Endometrial microvascular endothelial cells (primary cell): Measurements from ENCODE around the gene SPATA1. TPM values are rescaled to one million over a fixed set of nuclear protein-coding genes. Genes with fewer than 3 reads are reported as not detected.
"Not testable (repeated sequence)": the region's sequence is repeated elsewhere in the genome, so short reads cannot be mapped to it uniquely, and the experiment has no call there.

Experiments used
- in situ Hi-C: cut with HindIII; loops from 2 replicates; pipeline ENCODE4 v1.10.0; 2017; ENCODE audit warnings: low sequenced_read_pairs, low pct_unique_long_range_greater_than_20kb; ENCODE audit errors: inconsistent ontology term
- total RNA-seq: library from RNA; depleted of rRNA; stranded (reverse); fragments of >200 nt; gene quantifications from one replicate; pipeline ENCODE4 v1.2.3, GENCODE V29; 2015; ENCODE audit errors: inconsistent ontology term

SPATA1 gene
- total RNA-seq, 1 donor from 2014 or later = not detected

DNA sequence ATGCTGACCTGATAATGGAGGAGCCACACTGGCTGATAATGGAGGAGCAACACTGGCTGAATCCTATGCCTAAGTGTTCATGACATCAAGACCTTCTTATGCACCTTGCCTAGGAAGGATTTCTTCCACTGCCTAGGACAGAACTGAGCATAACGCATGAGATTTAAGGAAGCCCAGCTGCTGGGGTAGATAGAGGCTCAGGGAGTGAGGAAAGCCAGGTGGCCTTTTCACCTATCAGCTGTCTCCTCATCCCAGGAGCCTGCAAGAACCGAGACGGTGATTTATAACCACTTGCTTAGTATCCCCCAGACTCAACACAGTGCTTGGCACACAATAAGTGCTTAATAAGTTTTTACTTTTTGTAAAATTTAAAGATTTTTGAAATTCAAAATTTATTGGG lies 75.5 kb downstream of the SPATA1 start:
- in situ Hi-C loops = no loop called here

DNA sequence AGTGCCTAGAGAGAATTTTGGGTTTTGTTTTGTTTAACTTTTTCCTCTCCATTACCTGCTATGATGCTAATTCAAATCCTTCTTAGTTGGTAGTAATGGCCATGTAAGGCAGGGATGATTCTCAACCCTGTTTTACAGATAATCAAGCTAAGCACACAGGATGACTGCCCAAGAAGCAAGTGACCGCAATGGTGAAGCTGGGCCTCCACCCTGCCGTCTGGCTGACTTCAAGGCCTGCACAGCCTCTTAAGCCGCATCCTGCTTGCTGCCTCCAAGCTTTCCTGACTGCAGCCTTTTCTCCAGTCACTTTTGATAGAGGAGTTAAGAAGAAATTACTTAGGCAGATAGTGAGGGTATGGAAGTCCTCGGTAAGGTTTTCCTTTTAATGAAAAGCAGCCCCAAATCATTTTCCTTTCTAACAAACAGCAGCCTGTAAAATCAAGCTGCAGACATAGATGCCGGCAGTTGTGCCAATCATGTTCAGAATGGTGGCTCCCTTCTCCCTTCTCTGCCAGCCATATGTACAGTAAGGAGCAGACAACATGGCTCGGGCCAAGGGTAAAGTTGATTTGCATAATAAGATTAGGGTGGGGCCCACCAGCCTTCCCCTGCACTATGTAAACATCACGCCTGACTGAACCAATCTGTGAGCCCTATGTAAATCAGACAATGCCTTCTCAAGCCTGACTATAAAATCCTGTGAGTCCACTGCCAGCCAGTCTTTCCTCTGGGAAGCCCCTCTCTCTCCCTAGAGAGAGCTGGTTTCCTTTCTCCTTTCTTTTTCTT lies 76.8 kb downstream of the SPATA1 start:
- in situ Hi-C loops = no loop called here

DNA sequence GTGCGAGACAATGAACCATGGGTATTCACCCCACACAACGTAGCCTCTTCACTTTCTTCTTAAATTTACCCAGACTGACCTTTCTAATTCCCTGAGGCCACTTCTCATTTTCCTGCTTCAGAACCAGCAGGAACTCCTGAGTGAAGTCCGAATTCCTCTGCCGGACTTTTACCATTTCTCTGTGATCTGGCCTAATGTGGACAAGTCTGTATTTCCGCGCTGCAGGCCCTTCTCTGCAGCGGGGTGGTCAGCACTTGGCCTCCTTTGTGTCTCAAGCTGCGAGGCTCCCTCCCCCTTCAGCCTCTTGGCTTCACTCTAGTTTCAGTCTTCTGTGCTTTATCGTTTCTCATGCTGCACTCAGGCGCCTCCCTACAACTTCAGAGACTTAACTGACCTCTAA lies 77.5 kb downstream of the SPATA1 start:
- in situ Hi-C loops = no loop called here

DNA sequence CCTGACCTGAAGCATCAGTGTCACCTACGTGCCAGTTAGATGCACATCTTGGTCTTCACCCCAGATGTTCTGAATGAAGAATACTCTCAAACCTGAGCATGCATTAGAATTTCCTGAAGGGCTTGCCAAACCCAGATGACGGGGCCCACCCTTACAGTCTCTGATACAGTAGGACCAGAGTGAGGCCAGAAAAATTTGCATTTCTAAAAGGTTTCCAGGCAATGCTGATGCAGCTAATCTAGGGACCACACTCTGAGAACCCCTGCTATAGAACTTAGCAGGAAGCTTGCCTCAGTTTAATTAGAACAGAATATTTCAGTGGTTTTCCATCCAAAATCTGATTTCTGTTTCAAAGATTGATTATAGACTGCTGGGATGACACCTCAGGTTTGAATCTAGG lies 77.9 kb downstream of the SPATA1 start:
- in situ Hi-C loops = no loop called here

DNA sequence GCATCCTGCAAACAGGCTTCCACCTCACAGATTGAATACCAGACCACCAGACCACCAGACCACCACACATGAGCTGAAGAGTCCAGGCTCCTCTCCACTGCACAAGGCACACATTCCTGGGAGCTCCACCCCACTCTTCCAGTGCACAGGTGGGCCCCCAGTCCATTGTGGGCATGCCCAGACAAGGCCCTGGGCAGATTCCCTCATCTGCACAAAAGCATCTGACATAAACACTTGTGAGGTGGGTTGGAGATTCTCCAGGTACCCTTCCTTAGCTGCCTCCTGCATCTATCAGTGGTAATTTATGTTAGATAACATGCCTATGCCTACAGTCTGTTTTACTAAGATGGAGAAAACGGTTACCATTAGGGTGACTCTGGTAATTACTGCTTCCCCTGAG lies 79.6 kb downstream of the SPATA1 start:
- in situ Hi-C loops = no loop called here

DNA sequence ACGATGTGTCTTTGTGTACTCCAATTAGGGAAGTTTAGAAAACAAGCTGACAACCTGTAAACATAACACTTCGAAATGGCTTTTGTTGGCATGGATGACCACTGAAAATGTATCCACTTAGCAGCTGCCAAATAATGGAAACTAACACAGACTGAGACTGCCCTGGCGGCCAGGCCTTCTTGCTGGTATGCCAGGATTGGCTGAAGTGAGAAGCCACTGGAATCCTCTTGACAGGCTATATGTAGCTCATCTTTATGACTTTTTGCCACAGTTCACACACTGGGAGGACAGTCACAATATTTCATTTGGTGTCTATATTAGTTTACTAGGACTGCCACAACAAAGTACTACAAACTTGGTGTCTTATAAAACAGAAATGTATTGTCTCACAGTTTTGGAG lies 80.9 kb downstream of the SPATA1 start:
- in situ Hi-C loops = no loop called here

- in situ Hi-C loops = not testable (repeated sequence)
Measured at GRCh38 chr1:84594959-84595358, 88.8 kb downstream of the SPATA1 start.

- in situ Hi-C loops = no loop called here
Measured at GRCh38 chr1:84597011-84597410, 90.8 kb downstream of the SPATA1 start.

- in situ Hi-C loops = no loop called here
Measured at GRCh38 chr1:84598418-84598817, 92.2 kb downstream of the SPATA1 start.

DNA sequence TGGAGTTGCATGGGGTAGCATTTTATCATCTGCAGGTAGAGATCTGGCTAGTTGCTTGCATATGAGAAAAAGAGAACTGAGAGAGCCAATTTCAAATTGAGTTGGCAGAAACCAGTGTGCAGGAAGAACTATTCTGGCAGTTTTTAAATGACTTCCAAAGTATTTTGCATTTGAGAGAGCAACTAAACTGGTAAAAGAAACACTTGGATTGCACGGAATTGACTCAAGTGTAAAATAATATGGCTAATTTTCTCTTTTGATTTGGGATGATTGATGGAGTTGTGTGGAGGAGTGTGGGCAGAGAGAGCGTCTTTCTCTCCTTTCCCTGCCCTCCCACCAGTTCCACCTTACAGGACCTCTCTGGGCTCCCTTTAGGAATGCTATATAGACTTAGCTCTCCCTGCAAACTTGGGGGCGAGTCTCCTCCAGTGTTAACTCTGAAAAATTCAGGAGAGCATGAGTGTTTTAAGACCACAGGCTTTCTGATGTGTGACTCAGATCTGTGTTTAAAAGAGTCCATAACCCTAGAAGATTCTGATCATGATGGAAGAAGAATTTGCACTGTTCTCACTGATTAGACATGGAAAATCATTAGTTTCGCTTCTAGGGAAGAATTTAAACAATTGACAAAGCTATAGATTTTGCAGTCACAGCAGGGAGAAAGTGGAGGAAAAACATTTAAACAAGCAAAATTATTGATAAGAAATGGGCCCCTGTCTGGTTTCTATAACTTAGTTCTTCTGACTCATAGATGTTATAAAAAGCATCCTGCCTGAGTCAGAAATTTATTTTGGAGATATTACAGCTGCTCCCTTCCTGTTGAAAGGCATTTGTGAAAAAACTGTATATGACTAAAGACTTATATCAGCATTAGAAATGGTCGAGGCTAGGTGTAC lies 92.9 kb downstream of the SPATA1 start:
- in situ Hi-C loops = no loop called here

DNA sequence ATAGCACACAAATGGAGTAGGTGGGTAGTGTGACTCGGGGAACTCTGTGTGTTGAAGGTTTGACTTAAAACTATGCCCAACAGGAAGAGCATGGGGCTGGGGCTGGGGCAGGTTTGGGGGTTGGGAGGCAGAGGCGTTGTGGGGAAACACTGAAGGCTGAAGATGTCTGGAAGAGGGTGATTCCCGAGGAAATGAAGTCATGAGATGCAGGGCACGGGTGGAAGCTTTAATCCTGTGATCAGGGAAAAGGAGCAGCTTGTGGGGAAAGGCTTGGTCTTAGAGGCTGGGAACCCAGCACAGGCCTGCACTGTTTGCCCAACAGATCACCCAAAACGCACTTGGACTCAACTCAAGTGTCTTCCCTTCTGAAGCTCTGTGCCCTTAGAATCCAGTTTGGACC lies 94.6 kb downstream of the SPATA1 start:
- in situ Hi-C loops = loop anchor here (10.0 kb wide), 1 partner anchor 96 kb away; the partner anchor contains the start of genes GNG5 and SPATA1

- in situ Hi-C loops = loop anchor here (10.0 kb wide), 1 partner anchor 98 kb away; the partner anchor contains the start of genes GNG5 and SPATA1
Measured at GRCh38 chr1:84603223-84603622, 97.0 kb downstream of the SPATA1 start.

DNA sequence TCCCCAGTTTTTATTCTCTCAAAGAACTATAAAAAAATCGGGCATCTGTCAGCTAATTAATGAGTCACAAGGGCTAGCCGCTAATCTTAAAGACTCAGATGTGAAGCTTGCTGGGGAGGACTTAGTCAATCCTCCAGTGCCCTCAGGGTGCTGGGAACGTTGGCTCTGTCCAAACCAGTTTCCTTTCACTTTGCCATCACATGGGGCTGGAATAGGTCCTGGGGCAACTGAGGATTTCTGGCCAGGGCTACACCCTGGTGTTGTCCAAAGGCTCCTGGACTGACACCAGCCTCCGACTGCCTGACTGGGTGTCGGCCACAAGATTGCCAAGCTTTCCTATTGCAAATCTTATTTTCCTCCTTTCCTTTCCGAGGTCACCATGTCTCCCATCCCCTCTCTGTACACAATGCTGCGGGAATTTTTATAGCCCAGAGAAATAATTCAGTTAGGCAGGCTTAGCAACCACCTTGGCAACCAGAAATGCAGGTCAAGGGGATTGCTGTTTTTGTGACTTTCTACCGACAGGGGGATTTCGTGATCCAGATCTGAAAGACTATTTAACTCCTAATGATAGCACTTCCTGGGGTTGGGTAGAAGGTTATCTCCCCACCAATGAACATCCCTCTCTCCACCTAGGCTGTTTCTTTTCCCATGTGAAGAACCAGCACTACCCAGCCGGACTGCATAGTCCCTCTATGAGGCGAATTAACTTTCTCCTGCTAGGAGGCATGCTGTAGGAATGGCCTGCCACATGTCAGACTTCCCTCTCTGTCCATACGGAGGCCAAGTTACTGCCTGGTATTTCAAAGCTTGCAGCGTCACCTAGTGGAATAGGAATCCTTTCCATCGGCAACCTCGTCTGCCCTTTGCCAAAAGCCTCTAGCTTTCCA lies 98.0 kb downstream of the SPATA1 start:
- in situ Hi-C loops = loop anchor here (10.0 kb wide), 1 partner anchor 99 kb away; the partner anchor contains the start of genes GNG5 and SPATA1

DNA sequence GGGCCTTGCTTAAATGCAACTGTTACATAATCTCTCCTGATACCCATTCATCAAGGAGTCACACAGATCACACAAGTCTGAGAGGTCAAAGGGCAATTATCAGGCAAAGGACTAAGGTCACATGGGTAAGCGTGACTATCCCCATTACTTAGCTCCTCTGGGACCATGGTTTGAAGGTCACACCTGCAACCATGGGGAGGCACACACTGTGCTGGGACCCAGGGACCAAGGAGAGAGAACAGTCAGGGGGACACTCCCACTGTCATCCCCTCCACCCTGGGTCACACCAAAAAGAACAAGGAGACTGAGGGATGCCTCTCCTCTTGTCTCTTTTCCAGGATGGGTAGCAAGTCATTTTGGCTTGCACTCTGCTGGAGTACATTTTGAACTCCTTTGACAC lies 99.0 kb downstream of the SPATA1 start:
- in situ Hi-C loops = loop anchor here (10.0 kb wide), 1 partner anchor 100 kb away; the partner anchor contains the start of genes GNG5 and SPATA1

GRCh38 chr1:84606977-84607376 lies 100.8 kb downstream of the SPATA1 start:
- in situ Hi-C loops = loop anchor here (10.0 kb wide), 1 partner anchor 102 kb away; the partner anchor contains the start of genes GNG5 and SPATA1

DNA sequence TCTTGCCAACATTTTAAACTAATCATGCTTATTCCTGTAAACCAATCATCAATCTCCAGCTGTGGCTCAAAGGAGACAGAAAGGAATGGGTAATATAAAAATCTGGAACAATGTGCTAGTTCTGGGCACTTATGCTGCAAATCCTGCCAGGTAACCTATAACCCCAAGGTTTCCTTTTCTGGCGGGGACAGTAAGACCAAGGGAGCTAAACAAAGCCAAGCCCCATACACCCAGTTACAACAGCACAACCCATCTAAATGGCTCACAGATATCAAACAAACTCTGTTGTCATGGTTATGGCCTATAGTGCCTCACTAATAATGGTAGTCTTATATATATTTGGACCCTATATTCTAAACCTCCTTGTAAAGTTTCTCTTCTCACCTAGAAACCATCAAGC lies 104.9 kb downstream of the SPATA1 start:
- in situ Hi-C loops = no loop called here

- in situ Hi-C loops = no loop called here
Measured at GRCh38 chr1:84611796-84612195, 105.6 kb downstream of the SPATA1 start.

GRCh38 chr1:84613026-84613425 lies 106.8 kb downstream of the SPATA1 start:
- in situ Hi-C loops = no loop called here

DNA sequence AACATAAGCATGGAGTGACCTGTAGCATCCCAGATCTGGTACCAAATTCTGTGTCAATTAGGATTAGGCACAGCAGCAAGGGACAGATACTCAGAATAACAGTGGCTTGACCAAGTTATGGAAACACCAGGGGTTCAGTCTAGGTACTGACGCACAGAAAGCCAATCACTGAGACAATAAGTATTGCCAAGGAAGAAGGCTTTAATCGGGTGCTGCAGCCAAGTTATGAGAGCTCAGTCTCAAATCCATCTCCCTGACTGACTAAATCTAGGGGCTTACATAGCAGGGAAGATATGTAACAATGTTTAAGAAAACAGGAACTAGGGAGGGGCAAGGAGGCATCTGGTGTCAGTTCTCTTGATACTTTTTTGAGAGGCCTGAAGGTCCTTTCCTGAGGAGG lies 107.7 kb downstream of the SPATA1 start:
- in situ Hi-C loops = no loop called here
